A549 (cell line): ENCODE data around the gene COX10.

Experiments used
- RAD21 ChIP-seq, 2 experiments: fragments of >200 bp in 1 of 2; sonication (Bioruptor Twin) in 1 of 2; formaldehyde crosslinking in 1 of 2; IDR thresholded peaks in 1 of 2; conservative IDR thresholded peaks in 1 of 2; 2 replicates in 1 of 2; 3 replicates in 1 of 2; pipeline ENCODE4 v1.6.1; 2012 to 2018; ENCODE audit warnings: inconsistent platforms in 1 of 2
- TF ChIP-seq, protein P1 (sequence below): fragments of >200 bp; sonication (Bioruptor Twin); formaldehyde crosslinking; IDR thresholded peaks from 3 replicates; pipeline ENCODE4 v1.5.1; 2016
- TF ChIP-seq, protein P2 (sequence below): fragments of >200 bp; sonication (Bioruptor Twin); formaldehyde crosslinking; IDR thresholded peaks from 3 replicates; pipeline ENCODE4 v1.6.1; 2016

- TF ChIP-seq, protein P1, sequence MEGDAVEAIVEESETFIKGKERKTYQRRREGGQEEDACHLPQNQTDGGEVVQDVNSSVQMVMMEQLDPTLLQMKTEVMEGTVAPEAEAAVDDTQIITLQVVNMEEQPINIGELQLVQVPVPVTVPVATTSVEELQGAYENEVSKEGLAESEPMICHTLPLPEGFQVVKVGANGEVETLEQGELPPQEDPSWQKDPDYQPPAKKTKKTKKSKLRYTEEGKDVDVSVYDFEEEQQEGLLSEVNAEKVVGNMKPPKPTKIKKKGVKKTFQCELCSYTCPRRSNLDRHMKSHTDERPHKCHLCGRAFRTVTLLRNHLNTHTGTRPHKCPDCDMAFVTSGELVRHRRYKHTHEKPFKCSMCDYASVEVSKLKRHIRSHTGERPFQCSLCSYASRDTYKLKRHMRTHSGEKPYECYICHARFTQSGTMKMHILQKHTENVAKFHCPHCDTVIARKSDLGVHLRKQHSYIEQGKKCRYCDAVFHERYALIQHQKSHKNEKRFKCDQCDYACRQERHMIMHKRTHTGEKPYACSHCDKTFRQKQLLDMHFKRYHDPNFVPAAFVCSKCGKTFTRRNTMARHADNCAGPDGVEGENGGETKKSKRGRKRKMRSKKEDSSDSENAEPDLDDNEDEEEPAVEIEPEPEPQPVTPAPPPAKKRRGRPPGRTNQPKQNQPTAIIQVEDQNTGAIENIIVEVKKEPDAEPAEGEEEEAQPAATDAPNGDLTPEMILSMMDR: no peak
- TF ChIP-seq RAD21 (conservative IDR thresholded peaks at IDR 0.05 in 1 of 2, IDR thresholded peaks at IDR 0.05 in 1 of 2): no peak
- TF ChIP-seq, protein P2, sequence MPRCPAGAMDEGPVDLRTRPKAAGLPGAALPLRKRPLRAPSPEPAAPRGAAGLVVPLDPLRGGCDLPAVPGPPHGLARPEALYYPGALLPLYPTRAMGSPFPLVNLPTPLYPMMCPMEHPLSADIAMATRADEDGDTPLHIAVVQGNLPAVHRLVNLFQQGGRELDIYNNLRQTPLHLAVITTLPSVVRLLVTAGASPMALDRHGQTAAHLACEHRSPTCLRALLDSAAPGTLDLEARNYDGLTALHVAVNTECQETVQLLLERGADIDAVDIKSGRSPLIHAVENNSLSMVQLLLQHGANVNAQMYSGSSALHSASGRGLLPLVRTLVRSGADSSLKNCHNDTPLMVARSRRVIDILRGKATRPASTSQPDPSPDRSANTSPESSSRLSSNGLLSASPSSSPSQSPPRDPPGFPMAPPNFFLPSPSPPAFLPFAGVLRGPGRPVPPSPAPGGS: no peak
Measured at GRCh38 chr17:14196377-14196997, 127.2 kb downstream of the COX10 start.
